GM21786 (cell line): ENCODE data around the gene SCG5.
"Not testable (repeated sequence)": the region's sequence is repeated elsewhere in the genome, so short reads cannot be mapped to it uniquely, and the experiment has no call there.

ENCODE experiments used
- ATAC-seq: cut with Tn5 transposase; IDR thresholded peaks from one replicate; pipeline ENCODE4 v1.9.1; 2021; ENCODE audit not compliant: unreplicated experiment

Gene SCG5

GRCh38 chr15:32641517-32642059 lies at the start of gene SCG5:
Gene SCG5, plus strand, starts transcription at chr15:32641710. Its CDS starts 1,883 bp downstream, at chr15:32643593.
- ATAC-seq: no peak

GRCh38 chr15:32593151-32593550 lies 48.4 kb upstream of the SCG5 start, which contains the start of gene GOLGA8N:
Gene GOLGA8N, plus strand, starts transcription at chr15:32593456.
- not testable (repeated sequence) for ATAC-seq

- not testable (repeated sequence) for ATAC-seq
These were observed 32.0 kb upstream of the SCG5 start for GRCh38 chr15:32609518-32609917.

- ATAC-seq: not testable (repeated sequence)
These were observed 30.8 kb upstream of the SCG5 start for GRCh38 chr15:32610719-32611118.

GRCh38 chr15:32614712-32615050 lies 26.8 kb upstream of the SCG5 start:
- ATAC-seq: peak; percentile 17

GRCh38 chr15:32615051-32615870 lies 26.2 kb upstream of the SCG5 start, which contains the start of gene ARHGAP11A:
Gene ARHGAP11A, plus strand, starts transcription at chr15:32615504. Its CDS starts 708 bp downstream, at chr15:32616212.
- peak; percentile 66 for ATAC-seq

- not testable (repeated sequence) for ATAC-seq
These were observed 25.6 kb upstream of the SCG5 start for GRCh38 chr15:32615871-32616426.

- ATAC-seq: no peak
These were observed 5.1 kb upstream of the SCG5 start for GRCh38 chr15:32636410-32636809.

- peak; percentile 51 for ATAC-seq
These were observed 4.5 kb upstream of the SCG5 start for GRCh38 chr15:32636908-32637567.

- no peak for ATAC-seq
These were observed 3.8 kb upstream of the SCG5 start for GRCh38 chr15:32637704-32638103.

- ATAC-seq: no peak
These were observed 1.3 kb downstream of the SCG5 start for GRCh38 chr15:32642667-32643435.

GRCh38 chr15:32643907-32644445 lies 2.5 kb downstream of the SCG5 start:
- ATAC-seq: no peak

GRCh38 chr15:32646291-32646690 lies 4.8 kb downstream of the SCG5 start:
- ATAC-seq: no peak

- ATAC-seq: no peak
These were observed 7.8 kb downstream of the SCG5 start for GRCh38 chr15:32649342-32649741.

GRCh38 chr15:32651229-32651837 lies 9.8 kb downstream of the SCG5 start:
- peak; percentile 86 for ATAC-seq

- no peak for ATAC-seq
These were observed 10.7 kb downstream of the SCG5 start for GRCh38 chr15:32652178-32652577.

GRCh38 chr15:32656091-32656490 lies 14.6 kb downstream of the SCG5 start:
- no peak for ATAC-seq

- no peak for ATAC-seq
These were observed 15.0 kb downstream of the SCG5 start for GRCh38 chr15:32656496-32656895.

- no peak for ATAC-seq
These were observed 15.8 kb downstream of the SCG5 start for GRCh38 chr15:32657198-32657883.

- no peak for ATAC-seq
These were observed 16.4 kb downstream of the SCG5 start for GRCh38 chr15:32657941-32658340.
